Astrocyte (in vitro differentiated cells and primary cell): Measurements from ENCODE around the gene HOXA5.

Source experiments
- EZH2 ChIP-seq: IDR thresholded peaks from 2 replicates; pipeline ENCODE4 v1.6.1; 2012; ENCODE audit warnings: mild to moderate bottlenecking, low read length, inconsistent platforms; ENCODE audit not compliant: insufficient read depth
- TF ChIP-seq, protein P1 (sequence below): IDR thresholded peaks from 2 replicates; pipeline ENCODE4 v1.5.1; 2011; ENCODE audit warnings: low read depth, mild to moderate bottlenecking, inconsistent platforms, low read length, moderate library complexity; ENCODE audit not compliant: insufficient read depth

GRCh38 chr7:27105301-27106031, 38.0 kb downstream of the HOXA5 start:
- TF ChIP-seq, protein P1, sequence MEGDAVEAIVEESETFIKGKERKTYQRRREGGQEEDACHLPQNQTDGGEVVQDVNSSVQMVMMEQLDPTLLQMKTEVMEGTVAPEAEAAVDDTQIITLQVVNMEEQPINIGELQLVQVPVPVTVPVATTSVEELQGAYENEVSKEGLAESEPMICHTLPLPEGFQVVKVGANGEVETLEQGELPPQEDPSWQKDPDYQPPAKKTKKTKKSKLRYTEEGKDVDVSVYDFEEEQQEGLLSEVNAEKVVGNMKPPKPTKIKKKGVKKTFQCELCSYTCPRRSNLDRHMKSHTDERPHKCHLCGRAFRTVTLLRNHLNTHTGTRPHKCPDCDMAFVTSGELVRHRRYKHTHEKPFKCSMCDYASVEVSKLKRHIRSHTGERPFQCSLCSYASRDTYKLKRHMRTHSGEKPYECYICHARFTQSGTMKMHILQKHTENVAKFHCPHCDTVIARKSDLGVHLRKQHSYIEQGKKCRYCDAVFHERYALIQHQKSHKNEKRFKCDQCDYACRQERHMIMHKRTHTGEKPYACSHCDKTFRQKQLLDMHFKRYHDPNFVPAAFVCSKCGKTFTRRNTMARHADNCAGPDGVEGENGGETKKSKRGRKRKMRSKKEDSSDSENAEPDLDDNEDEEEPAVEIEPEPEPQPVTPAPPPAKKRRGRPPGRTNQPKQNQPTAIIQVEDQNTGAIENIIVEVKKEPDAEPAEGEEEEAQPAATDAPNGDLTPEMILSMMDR, result no peak
- no peak for TF ChIP-seq EZH2
